Measurements from ENCODE around the gene TRPV6.

TRPV6 gene

GRCh38 chr7:142894985-142895593 lies 9.5 kb upstream of the TRPV6 start:
- in situ Hi-C loops (cut with MboI; ENCODE audit: low pct_unique_long_range_greater_than_20kb, low sequenced_read_pairs, unreplicated experiment) = no loop called here
- TF ChIP-seq CTCF (IDR thresholded peaks at IDR 0.05; ENCODE audit: extremely low read depth, insufficient read depth, missing control alignments) = no peak
- no peak for DNase-seq (ENCODE audit: low spot score)

GRCh38 chr7:142894112-142894984 lies 8.8 kb upstream of the TRPV6 start:
- no peak for TF ChIP-seq CTCF (IDR thresholded peaks at IDR 0.05; ENCODE audit: extremely low read depth, insufficient read depth, missing control alignments)
- in situ Hi-C loops (cut with MboI; ENCODE audit: low pct_unique_long_range_greater_than_20kb, low sequenced_read_pairs, unreplicated experiment) = no loop called here
- DNase-seq (ENCODE audit: low spot score) = no peak

DNA sequence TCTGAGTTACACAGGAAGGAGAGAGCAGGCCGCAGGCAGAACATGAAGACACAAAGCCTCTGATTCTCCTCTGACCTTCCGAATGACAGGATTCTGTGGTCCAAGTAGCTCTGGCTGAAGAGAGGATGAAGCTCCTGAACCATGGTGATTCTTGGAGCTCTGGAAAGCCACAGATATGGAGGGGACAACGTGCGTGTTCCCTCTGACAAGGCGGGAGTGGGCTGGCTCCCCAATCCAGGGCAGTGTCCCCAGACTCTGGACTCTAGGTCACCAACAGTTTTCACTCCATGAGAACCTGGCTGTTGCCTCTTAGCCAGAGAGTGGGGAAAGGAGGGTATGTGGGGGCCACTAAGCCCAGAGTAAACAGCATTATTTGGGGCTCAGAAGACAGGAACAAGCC lies 7.4 kb upstream of the TRPV6 start:
- DNase-seq (ENCODE audit: low spot score) = no peak
- TF ChIP-seq CTCF (IDR thresholded peaks at IDR 0.05; ENCODE audit: extremely low read depth, insufficient read depth, missing control alignments) = no peak
- in situ Hi-C loops (cut with MboI; ENCODE audit: low pct_unique_long_range_greater_than_20kb, low sequenced_read_pairs, unreplicated experiment) = no loop called here

GRCh38 chr7:142891490-142892082 lies 6.0 kb upstream of the TRPV6 start:
- DNase-seq (ENCODE audit: low spot score) = no peak
- TF ChIP-seq CTCF (IDR thresholded peaks at IDR 0.05; ENCODE audit: extremely low read depth, insufficient read depth, missing control alignments) = no peak
- in situ Hi-C loops (cut with MboI; ENCODE audit: low pct_unique_long_range_greater_than_20kb, low sequenced_read_pairs, unreplicated experiment) = no loop called here

DNA sequence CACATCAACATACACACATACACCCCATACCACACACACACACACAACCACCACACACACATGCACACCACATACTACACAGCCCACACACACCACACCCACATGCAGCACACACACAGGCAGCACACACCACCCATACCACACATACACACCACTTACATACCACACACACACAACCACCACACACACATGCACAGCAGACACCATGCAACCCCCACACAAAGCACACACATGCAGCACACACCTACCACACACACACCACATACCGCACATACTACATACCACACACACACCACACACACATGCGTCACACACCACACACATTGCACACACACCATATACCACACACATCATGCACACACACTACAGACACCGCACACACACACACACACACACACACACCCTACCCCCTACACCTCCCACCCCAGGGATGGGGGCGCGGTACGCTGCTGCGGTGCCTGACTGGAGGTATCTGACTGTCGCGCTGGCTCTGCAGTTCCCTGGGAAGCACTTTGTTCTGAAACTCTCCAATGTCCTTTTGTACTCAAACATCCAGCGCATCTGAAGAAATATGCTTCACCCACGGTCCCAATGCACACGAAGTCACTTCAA lies 5.4 kb upstream of the TRPV6 start:
- DNase-seq (ENCODE audit: low spot score) = no peak
- TF ChIP-seq CTCF (IDR thresholded peaks at IDR 0.05; ENCODE audit: extremely low read depth, insufficient read depth, missing control alignments) = no peak
- in situ Hi-C loops (cut with MboI; ENCODE audit: low pct_unique_long_range_greater_than_20kb, low sequenced_read_pairs, unreplicated experiment) = no loop called here

GRCh38 chr7:142889816-142890215 lies 4.3 kb upstream of the TRPV6 start:
- TF ChIP-seq CTCF (IDR thresholded peaks at IDR 0.05; ENCODE audit: extremely low read depth, insufficient read depth, missing control alignments) = no peak
- no peak for DNase-seq (ENCODE audit: low spot score)

More at GRCh38 chr7:142889816-142890215, 4.3 kb upstream of the TRPV6 start:
- in situ Hi-C loops (cut with MboI; ENCODE audit: low pct_unique_long_range_greater_than_20kb, low sequenced_read_pairs, unreplicated experiment) = no loop called here
